Measurements from ENCODE around the gene CTF1.
"Not testable (repeated sequence)": the region's sequence is repeated elsewhere in the genome, so short reads cannot be mapped to it uniquely, and the experiment has no call there.

CTF1 gene

DNA sequence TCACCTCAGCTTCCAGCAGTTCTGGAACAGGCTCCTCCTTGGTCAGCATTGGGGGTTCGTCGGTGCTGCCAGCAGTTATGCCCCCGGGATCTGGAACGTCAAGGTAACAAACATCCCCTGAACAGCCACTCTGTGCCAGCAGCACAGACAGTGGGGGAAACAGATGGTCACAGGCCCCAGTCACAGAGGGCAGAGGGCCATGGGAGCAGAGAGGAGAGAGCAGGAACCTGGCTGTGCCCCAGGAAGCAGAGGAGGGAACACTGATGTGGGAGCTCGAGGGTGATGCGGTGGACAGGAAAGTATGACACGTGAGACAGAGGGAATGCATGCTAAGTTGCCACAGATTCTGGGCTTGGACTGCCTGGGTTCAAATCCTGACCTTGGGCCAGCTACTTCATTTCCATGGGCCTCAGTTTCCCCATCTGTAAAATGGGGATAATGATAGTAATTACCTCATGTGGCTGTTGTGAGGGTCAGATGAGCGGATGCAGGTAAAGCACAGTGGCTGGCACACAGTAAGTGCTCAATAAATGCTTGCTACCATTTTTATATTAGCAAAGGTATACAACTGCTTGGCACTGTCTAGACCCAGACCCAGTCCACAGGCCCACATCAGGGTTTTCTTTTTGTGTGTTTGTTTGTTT is 7.4 kb upstream of the CTF1 start:
- no peak for DNase-seq

DNA sequence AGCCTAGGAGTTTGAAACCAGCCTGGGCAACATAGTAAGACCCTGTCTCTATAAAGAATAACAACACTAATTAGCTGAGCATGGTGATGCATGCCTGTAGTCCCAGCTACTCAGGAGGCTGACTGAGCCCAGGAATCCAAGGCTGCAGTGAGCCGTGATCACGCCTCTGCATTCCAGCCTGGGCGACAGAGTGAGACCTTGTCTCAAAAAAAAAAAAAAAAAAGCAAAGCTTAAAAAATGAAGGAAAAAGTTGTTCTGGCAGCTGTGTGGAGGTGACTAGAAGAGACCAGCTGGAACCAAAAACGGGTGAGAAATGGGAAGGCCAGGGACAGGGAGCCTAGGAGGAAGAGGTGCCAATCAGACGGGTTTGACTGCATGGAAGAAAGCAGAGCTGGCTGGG is 6.7 kb upstream of the CTF1 start:
- DNase-seq, result no peak

DNA sequence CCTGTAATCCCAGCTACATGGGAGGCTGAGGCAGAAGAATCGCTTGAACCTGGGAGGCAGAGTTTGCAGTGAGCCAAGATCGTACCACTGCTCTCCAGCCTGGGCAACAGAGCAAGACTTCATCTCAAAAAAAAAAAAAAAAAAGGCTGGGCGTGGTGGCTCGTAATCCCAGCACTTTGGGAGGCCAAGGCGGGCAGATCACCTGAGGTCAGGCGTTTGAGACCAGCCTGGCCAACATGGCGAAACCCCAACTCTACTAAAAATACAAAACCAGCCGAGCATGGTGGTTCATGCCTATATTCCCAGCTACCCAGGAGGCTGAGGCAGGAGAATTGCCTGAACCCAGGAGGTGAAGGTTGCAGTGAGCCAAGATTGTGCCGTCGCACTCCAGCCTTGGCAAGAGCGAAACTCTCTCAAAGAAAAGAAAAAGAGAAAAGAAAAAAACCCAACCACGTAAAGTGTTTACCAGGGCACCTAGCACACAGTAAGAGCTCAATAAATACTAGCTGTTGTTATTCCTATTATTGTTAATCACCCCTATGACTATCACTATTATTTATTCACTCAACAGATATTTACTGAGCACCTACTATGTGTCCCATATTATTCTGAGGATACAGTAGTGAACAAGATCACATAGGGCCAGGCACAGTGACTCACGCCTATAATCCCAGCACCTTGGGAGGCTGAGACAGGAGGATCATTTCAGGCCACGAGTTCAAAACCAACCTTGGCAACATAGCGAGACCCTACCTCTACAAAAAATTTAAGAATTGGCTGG is 5.2 kb upstream of the CTF1 start:
- not testable (repeated sequence) for DNase-seq

DNA sequence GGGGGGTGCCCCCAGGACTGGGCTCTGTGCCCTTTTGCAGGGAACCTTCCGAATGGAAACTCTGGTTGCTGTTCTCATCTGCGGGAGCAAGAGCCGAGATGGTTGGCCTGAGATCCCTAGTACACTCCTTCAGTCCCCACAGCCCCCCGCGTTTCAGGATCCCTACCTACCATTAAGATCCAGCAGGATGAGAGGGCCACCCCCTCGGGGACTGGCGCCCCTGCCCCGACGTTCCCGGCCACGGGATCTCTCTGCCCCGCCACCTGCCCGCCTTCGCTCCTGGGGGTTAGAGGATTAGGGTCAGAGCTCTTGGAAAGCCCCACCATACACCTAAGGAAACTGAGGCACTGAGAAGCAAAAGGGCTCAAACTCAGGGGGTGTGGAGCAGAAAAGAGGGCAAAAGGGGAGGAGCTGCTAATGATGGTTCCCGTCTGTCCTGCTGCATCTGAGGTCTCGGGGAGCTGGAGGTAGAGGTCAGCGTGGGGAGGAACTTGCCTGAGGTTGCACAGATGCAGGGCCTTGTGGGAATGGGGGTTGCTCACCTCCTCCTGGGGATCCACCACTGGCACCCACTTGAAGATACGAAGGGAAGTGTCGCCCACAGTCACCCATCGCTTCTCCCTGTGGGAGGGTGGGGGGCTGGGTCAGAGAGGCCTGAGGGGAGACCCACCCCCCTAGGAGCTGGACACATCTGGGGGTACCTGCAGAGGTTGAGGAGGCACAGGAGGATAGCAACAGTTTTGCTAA is 3.6 kb upstream of the CTF1 start:
- DNase-seq, result no peak

DNA sequence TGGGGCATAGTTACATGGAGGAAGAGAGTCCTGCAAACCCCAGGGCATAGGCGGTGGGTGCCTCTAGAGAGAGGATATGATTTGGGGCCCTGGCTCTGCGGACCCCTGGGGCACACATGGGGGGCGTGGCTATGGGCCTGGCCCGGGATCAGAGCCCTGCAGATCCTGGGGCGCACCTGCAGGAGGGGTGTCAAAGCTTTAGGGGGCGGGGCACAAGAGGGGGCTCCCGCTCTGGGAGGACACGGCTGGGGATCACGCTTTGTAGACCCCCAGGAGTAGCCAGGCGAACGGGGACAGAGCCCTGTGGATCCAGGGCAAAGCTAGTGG is 3.0 kb upstream of the CTF1 start:
- DNase-seq, result no peak

DNA sequence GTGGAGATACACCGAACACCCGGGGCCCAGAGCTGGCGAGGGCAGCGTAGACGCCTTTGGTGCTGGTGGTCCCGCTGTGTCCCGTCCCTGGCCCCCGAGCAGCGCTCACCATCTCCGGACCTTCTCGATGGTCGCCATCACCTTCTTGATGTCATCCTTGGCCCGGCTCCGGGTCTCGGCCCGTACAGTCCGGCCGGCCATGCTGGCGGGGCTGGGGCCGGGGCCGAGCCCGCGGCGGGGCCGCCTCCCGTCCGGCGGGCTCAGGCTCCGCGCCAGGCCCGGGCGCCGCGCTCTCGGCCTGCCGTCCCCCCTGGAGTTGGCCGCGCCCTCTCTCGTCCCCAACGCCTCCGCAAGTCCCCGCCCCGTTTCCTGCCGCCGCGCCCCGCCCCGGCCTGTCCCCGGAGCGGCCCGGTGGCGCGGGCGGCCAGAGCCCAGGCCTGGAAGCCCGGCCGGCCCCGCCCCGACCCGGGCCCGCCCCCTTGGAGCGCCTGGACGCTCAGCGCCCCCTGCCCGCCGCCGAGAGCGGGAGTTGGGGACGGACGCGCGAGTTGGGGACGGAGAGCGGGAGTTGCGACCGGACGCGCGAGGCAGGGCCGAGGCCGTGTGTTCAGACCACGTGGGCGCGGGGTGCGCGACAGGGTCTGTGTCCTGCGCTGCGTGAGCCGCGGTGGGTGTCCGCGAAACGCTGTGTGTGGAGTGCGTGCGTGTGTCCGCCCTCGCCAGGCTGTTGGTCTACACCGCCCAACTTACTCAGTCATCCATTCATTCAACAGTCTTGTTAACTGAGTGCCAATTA is 2.5 kb upstream of the CTF1 start, which contains the start of gene BCL7C:
Gene BCL7C (minus strand): TSS at position 334 of the 796 bp plus-strand sequence. CDS start 133 bp downstream, at position 201.
- DNase-seq, result peak; percentile 32

DNA sequence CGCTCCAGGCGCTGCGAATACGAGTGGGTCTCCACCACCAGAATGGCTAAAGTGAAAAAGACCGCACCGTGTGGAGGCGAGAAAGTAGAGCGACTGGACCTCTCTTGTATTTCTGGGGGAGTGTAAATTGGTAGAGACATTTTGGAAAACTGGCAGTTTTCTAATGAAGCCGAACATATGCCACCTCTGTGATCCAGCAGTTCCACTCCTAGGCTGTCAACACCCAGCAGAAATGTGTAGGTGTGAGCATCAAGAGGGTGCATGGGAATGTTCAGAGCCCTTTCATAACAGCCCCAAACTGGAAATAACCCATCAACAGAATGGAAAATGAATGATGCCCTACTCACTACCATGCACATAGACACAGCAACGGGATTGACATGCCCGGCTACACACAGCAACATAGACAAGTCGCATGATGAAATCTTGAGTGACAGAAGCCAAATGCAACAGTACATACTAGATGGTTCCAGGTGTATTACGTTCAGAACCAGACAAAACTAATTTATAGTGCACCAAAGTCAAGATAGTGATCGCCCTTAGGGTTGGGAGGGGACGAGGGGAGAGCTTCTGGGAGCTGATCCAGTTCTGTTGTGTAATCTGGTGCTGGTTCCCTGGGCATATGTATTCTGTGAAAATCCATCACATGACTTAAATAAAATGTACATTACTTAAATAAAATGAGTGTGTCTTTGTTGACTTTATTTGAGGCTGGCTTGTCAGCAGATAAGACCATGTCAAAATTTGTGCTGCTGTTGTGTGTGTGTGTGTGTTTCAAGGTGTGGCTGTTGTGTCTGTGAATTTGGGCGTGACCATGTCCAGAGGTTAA is 1.7 kb upstream of the CTF1 start:
- no peak for DNase-seq

DNA sequence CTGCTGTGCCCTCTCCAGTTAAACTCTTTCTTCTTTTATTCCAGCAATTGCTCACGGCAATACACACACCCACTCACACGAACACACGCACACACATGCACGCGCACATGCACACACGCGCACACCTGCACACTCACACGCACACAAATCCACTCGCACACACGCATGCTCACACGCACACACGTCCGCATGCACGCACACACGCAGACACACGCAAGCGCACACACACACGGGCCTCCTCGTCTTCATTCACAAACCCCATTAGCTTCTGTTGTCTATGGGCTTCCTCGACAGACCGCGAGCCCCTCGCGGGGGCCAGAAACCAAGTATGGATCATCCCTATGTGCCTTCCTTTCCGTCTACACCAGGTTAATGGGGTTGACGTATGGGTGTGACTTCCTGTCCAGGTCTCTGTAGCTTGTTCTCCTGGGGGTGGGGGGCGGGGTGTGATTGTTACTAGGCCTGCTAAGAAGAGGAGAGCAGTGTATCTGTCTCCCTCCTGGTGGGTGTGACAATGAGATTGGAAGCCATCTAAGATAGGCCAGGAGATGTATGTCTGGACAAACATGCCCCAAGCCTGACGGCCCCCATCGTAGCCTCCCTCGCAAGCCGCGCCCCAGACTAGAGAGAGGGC is 670 bp upstream of the CTF1 start:
- DNase-seq, result no peak

DNA sequence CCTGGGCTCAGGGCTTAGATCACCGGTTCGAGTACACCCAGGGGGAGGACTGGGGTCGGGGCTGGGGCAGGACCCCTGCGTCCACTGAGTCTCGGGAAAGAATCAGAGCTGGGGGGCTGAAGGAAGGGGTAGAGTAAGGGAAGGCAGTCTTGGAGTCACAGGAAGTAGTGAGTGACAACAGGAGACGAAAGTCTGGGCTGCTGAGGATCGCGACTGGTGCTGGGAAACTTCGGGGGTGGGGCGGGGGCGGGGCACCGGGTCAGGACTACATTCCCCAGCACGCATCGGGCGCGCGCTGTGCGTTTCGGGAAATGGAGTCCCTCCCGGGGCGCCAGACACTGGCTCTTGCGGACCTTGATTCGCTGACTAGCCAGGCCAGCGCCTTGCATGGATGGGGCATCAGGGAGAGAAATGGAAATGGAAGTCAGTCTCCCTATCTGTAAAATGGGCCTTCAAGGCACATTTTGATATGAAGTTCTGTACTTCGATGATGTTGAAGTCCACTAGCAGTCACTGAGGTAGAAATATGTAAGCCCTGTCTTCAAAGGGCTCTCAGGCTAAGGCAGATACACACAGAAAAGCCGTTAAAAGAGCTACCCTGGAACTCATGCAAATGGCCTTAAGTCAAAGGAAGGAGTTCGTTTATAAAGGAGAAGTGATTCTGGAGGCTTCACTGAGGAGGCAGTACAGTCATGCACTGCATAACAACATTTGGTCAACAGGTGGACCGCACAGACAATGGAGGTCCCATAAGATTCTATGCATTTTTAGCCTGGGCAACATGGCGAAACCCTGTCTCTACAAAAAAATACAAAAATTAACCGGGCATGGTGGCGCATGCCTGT is 697 bp downstream of the CTF1 start:
- DNase-seq, result peak; percentile 34

DNA sequence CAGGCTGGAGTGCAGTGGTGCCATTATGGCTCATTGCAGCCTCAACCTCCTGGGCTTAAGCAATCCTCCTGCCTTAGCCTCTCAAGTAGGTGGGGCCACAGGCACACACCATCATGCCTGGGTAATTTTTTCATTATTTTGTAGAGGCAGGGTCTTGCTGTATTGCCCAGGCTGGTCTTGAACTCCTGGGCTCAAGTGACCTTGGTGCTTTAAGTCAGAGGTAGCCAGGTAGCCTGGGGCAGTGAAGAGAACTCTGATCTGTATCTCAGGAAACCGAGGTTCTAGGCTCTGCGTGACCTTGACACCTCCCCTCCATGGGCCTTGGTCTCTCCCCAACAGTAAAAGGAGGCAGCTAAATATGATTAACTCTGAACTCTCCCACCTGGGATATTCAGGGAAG is 3.4 kb downstream of the CTF1 start:
- no peak for DNase-seq

DNA sequence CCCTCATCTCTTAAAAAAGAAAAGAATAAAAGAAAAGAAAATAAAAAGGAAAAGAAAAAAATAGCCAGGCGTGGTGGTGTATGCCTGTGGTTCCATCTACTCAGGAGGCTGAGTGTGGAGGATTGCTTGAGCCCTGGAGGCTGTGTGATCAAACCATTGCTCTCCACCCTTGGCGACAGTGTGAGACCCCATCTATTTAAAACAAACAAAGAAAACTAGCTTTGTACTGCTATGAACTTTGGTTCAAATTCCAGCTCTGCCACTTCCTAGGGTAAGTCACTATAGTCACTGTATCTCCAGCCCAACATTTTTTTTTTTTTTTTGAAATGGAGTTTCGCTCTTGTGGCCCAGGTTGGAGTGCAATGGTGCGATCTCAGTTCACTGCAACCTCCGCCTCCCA is 4.2 kb downstream of the CTF1 start:
- DNase-seq, result no peak

DNA sequence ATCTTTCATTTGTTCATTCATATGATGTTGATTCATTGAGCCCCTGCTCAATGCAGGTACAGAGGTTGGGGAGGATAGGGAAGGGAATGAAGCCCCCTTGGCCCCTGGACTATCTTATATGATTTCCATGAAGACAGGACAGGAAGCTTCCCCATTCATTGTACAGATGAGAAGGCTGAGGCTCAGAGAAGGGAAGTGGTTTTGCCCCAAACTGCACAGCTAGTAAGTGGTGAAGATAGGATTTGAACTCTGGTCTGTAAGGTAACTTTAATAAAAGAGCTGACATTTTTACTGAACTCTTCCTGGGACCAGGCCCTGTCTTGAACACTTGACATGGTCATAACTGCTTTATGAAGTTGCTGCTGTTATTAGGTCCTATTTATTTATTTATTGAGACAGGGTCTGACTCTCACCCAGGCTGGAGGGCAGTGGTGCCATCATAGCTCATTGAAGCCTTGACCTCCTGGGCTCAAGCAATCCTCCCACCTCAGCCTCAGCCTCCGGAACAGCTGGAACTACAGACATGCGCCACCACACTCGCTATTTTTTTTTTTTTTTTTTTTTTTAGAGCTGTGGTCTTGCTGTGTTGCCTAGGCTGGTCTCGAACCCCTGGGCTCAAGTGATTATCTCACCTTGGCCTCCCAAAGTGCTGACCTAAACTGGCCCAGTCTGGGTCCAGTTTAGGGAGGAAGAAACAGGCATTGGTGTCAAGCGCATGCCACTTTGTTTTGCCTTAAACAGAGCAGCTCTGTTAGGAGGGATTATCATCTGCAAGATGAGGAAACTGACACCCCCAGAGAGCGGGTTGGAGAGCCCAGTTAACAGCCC is 5.0 kb downstream of the CTF1 start:
- DNase-seq, result no peak

DNA sequence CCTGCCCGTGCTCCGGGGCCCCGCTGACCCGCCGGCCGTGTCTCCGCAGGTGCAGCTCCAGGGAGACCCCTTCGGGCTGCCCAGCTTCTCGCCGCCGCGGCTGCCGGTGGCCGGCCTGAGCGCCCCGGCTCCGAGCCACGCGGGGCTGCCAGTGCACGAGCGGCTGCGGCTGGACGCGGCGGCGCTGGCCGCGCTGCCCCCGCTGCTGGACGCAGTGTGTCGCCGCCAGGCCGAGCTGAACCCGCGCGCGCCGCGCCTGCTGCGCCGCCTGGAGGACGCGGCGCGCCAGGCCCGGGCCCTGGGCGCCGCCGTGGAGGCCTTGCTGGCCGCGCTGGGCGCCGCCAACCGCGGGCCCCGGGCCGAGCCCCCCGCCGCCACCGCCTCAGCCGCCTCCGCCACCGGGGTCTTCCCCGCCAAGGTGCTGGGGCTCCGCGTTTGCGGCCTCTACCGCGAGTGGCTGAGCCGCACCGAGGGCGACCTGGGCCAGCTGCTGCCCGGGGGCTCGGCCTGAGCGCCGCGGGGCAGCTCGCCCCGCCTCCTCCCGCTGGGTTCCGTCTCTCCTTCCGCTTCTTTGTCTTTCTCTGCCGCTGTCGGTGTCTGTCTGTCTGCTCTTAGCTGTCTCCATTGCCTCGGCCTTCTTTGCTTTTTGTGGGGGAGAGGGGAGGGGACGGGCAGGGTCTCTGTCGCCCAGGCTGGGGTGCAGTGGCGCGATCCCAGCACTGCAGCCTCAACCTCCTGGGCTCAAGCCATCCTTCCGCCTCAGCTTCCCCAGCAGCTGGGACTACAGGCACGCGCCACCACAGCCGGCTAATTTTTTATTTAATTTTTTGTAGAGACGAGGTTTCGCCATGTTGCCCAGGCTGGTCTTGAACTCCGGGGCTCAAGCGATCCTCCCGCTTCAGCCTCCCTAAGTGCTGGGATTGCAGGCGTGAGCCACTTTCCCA is 5.9 kb downstream of the CTF1 start:
- peak; percentile 41 for DNase-seq

DNA sequence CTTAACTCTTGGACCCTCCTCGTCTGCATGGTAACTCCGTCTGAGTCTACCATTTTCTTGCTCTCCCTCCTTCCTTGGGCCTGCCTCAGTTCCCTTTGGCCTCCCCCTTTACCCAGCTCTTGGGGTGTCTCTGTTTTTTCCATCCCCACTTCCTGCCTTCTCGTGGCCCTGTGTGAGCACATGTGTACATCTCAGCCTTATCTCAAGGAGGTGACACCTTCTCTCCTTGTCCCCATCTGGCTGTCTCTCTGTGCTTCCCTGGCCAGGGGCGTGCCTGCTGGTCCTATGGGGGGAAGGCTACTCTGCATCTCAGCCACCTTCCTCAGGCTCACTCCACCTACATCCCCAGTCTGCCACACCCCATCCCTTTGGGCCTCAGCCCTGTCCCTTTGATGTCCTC is 6.6 kb downstream of the CTF1 start:
- no peak for DNase-seq

DNA sequence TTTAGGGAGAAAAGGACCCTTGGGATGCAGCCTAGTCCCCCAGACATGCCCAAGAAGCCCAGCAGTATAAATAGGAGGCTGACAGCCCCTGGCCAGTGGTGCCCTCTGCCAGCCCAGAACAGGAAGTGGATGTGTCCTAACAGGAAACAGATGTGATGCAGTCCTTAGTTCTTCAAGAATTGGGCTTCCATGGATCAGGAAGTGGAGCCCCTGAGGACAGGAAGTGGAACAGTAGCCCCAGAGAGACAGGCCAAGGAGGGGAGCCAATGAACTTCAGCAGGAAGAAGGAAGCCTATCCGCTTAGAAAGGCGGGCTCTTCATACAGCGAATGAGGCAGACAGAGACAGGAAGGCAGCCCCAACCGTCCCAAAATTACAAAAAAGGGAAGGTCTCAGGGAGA is 7.2 kb downstream of the CTF1 start:
- no peak for DNase-seq

DNA sequence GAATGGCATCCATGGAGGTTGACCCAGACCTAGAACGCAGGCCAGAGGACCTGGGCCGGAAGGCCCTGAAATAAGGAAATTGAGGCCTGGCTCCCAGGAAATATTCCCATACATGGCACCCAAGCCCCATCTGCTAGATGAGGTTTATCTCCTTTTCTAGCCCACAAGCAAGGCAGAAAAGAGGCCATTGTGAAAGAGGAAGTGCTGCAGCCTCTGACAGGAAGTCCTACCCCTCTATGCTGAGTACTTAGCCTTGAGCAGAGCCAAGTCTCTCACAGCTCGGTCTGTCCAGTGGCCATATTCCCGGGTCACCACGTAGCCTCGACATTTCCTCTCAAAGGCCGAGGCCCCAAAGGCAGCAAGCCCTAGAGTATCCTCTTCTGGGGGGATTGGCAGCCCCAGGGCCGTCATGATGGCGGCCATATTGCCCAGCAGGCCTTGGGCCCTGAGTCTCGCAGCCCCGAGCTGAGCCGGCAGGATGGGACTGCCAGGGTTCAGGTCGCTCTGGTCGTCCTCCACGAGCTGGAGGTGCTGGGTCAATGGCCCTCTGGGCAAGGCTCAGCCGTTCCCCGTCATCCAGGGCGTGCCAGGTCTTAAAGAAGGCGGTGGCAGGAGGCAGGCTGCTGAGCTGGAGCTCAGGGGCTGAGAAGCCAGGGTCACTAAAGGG is 7.8 kb downstream of the CTF1 start:
- no peak for DNase-seq

DNA sequence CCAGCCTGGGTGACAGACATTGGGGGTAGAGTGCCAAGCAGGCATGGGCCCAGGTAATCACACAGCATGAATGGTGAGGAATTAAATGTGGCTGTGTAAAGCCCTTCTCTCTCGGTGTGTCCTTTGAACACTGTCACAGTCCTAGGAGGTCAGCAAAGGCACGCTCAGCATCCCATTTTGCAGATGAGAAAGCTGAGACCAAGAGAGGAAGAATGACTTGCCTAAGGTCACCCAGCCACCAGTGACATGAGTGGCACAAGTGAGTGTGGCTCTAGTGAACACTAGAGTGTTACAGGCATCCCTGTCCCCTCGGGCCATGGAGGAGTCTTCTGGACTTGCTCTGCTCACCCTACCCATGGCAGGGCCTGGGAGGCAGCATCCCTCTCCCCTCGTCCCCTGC is 10.7 kb downstream of the CTF1 start:
- DNase-seq, result no peak

DNA sequence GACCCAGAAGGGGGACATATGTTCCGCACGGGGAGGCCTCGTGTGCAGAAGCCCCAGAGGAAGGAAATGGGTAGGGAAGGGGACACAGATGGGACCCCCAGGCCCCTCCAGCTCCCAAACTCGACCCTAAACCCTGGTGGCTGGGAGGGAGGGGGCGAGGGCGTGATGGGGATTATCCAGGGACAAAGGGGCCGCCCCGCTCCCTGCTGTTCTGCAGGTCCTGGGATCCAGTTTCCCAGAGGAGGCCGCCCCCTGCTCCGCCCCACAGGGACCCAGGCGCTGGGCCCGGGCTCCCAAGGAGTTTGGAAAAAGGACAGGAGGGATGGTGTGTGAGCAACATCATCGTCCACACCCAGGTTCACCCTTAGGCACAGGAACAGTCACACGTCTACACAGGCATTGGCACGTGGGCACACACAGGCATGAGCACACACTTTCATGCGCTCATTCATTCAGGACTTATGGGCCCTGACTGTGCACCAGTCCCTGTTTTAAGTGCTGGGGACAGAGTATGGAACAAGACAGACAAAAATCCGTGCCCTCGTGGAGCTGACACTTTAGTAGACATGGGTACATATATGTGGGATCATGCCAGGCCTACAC is 14.1 kb downstream of the CTF1 start:
- DNase-seq, result no peak

Data from NCI-H2029 treated with DMSO at 0.1 percent for 48 hours (cell line).